IMR-90 (cell line): ENCODE results near the gene MAP7. TPM values are rescaled to one million over a fixed set of nuclear protein-coding genes. Genes with fewer than 3 reads are reported as not detected.

ENCODE experiments used
- ATAC-seq: fragments of 200-7000 bp; cut with Tn5 transposase; 2 replicates; pipeline ENCODE4 v1.9.1; 2020; ENCODE audit warnings: low read depth, mild to moderate bottlenecking, moderate library complexity
- BruUV-seq: library from RNA; stranded (reverse); fragments of 400-500 nt; replicated peaks from 2 replicates; lab custom pipeline; 2021; lab: Mats Ljungman, UMichigan
- CTCF ChIA-PET: fragments of 300-600 bp; formaldehyde crosslinking; extraction: SDS; loops from one replicate; lab custom pipeline; 2021; ENCODE audit warnings: antibody characterized with exemption; lab: Yijun Ruan, JAX
- POLR2A ChIA-PET: fragments of 300-600 bp; sonication (Branson Sonifier 250); formaldehyde crosslinking; loops from one replicate; lab custom pipeline; 2022; ENCODE audit warnings: antibody characterized with exemption; ENCODE audit not compliant: unreplicated experiment; lab: Charles Lee
- DNase-seq: peaks from one replicate; pipeline ENCODE4 v3.0.0; 2013
- H2AFZ ChIP-seq: replicated peaks from 2 replicates; pipeline ENCODE3; 2013; ENCODE audit warnings: low read length, mild to moderate bottlenecking; ENCODE audit not compliant: poor library complexity
- H2AK5ac ChIP-seq: 2 replicates; pipeline ENCODE4 v1.6.1; 2013; ENCODE audit warnings: low read depth, low read length, inconsistent platforms
- H2AK9ac ChIP-seq: replicated peaks from 2 replicates; pipeline ENCODE3; 2013; ENCODE audit warnings: mild to moderate bottlenecking, low read depth, low read length, moderate library complexity; ENCODE audit not compliant: poor library complexity
- H2BK120ac ChIP-seq: 2 replicates; pipeline ENCODE4 v1.6.1; 2013; ENCODE audit warnings: low read depth, low read length, inconsistent platforms
- H2BK15ac ChIP-seq: 3 replicates; pipeline ENCODE4 v1.6.1; 2013; ENCODE audit warnings: low read depth, low read length, inconsistent platforms
- H2BK20ac ChIP-seq: 2 replicates; pipeline ENCODE4 v1.6.1; 2013; ENCODE audit warnings: low read depth, mild to moderate bottlenecking, inconsistent platforms, low read length, moderate library complexity
- H2BK5ac ChIP-seq: 2 replicates; pipeline ENCODE4 v1.6.1; 2013; ENCODE audit warnings: mild to moderate bottlenecking, low read depth, low read length, inconsistent platforms; ENCODE audit not compliant: poor library complexity, severe bottlenecking
- H3K14ac ChIP-seq: replicated peaks from 2 replicates; pipeline ENCODE4 v1.6.1; 2013; ENCODE audit warnings: low read depth, low read length, inconsistent platforms
- H3K18ac ChIP-seq: 2 replicates; pipeline ENCODE4 v1.6.1; 2013; ENCODE audit warnings: low read depth, low read length, control low read depth
- H3K23ac ChIP-seq: 2 replicates; pipeline ENCODE4 v1.6.1; 2013; ENCODE audit warnings: low read depth, low read length, inconsistent platforms
- H3K27ac ChIP-seq: 2 replicates; pipeline ENCODE4 v1.5.1; 2013; ENCODE audit warnings: mild to moderate bottlenecking, control low read depth, low read length; ENCODE audit not compliant: insufficient read depth
- H3K27me3 ChIP-seq: 2 replicates; pipeline ENCODE4 v1.6.1; 2013; ENCODE audit warnings: low read length; ENCODE audit not compliant: control insufficient read depth, insufficient read depth
- H3K36me3 ChIP-seq: 2 replicates; pipeline ENCODE4 v1.6.1; 2013; ENCODE audit warnings: low read length, mixed read lengths; ENCODE audit not compliant: control insufficient read depth, insufficient read depth
- H3K4ac ChIP-seq: 2 replicates; pipeline ENCODE4 v1.6.1; 2013; ENCODE audit warnings: low read depth, low read length, inconsistent platforms
- H3K4me1 ChIP-seq: 2 replicates; pipeline ENCODE4 v1.6.1; 2013; ENCODE audit warnings: low read length, mixed read lengths; ENCODE audit not compliant: control insufficient read depth, insufficient read depth
- H3K4me2 ChIP-seq: 2 replicates; pipeline ENCODE4 v1.6.1; 2013; ENCODE audit warnings: low read depth, mild to moderate bottlenecking, control low read depth, low read length, moderate library complexity
- H3K4me3 ChIP-seq: 2 replicates; pipeline ENCODE4 v1.5.1; 2013; ENCODE audit warnings: low read depth, mild to moderate bottlenecking, control low read depth, low read length, moderate library complexity; ENCODE audit not compliant: insufficient read depth
- H3K56ac ChIP-seq: 2 replicates; pipeline ENCODE4 v1.6.1; 2013; ENCODE audit warnings: low read length, inconsistent platforms; ENCODE audit not compliant: insufficient read depth; ENCODE audit errors: extremely low read depth
- H3K79me1 ChIP-seq, 2 experiments: 2 replicates each; pipeline ENCODE4 v1.6.1; 2013; ENCODE audit warnings: low read length in 2 of 2, inconsistent platforms in 1 of 2, low read depth in 1 of 2
- H3K9ac ChIP-seq: 2 replicates; pipeline ENCODE4 v1.6.1; 2013; ENCODE audit warnings: low read depth, low read length, control low read depth
- H3K9me1 ChIP-seq: 2 replicates; pipeline ENCODE4 v1.6.1; 2013; ENCODE audit warnings: low read length, inconsistent platforms; ENCODE audit not compliant: insufficient read depth
- H3K9me3 ChIP-seq: 2 replicates; pipeline ENCODE4 v1.6.1; 2013; ENCODE audit warnings: low read length; ENCODE audit not compliant: control insufficient read depth, insufficient read depth
- H4K20me1 ChIP-seq: 2 replicates; pipeline ENCODE4 v1.6.1; 2013; ENCODE audit warnings: low read length, inconsistent platforms; ENCODE audit not compliant: insufficient read depth
- H4K5ac ChIP-seq: 2 replicates; pipeline ENCODE4 v1.6.1; 2013; ENCODE audit warnings: mild to moderate bottlenecking, low read depth, low read length, control low read depth
- H4K8ac ChIP-seq, 2 experiments: 2 replicates each; pipeline ENCODE4 v1.6.1; 2013; ENCODE audit warnings: low read depth in 2 of 2, low read length in 2 of 2, control low read depth in 1 of 2, inconsistent platforms in 1 of 2
- H4K91ac ChIP-seq: 2 replicates; pipeline ENCODE4 v1.6.1; 2013; ENCODE audit warnings: low read depth, low read length, inconsistent platforms; ENCODE audit not compliant: insufficient read depth
- CEBPB ChIP-seq: IDR thresholded peaks from 2 replicates; pipeline ENCODE4 v1.6.1; 2012; ENCODE audit warnings: low read depth, low read length, improper control_type of control experiment
- CHD1 ChIP-seq: IDR thresholded peaks from 2 replicates; pipeline ENCODE4 v1.6.1; 2012; ENCODE audit warnings: low read depth, low read length, improper control_type of control experiment
- MAFK ChIP-seq: IDR thresholded peaks from 2 replicates; pipeline ENCODE4 v1.6.1; 2012; ENCODE audit warnings: low read depth, low read length, improper control_type of control experiment
- MXI1 ChIP-seq: IDR thresholded peaks from 2 replicates; pipeline ENCODE4 v1.6.1; 2012; ENCODE audit warnings: low read depth, mild to moderate bottlenecking, low read length, moderate library complexity, borderline replicate concordance
- RCOR1 ChIP-seq: IDR thresholded peaks from 2 replicates; pipeline ENCODE4 v1.6.1; 2012; ENCODE audit warnings: mild to moderate bottlenecking, low read length, improper control_type of control experiment; ENCODE audit not compliant: insufficient replicate concordance
- WGBS, 2 experiments: methylation state at CpG; one replicate each; pipeline versions ENCODE4 v1.1.5 to v1.1.7; 2013; ENCODE audit warnings: missing lambda C conversion rate in 2 of 2; ENCODE audit not compliant: insufficient read length in 1 of 2; ENCODE audit errors: extremely low coverage in 2 of 2; 5-methylcytosine and 5-hydroxymethylcytosine counted together
- dilution Hi-C: fragments of 300-500 bp; cut with HindIII; formaldehyde crosslinking; loops from one replicate; pipeline ENCODE4 v1.14.3; 2018; ENCODE audit warnings: low sequenced_read_pairs; ENCODE audit not compliant: unreplicated experiment
- in situ Hi-C: fragments of 300-500 bp; cut with MboI; formaldehyde crosslinking; loops from 3 replicates; pipeline ENCODE4 v1.14.3; 2019; ENCODE audit warnings: low sequenced_read_pairs, inconsistent platforms, mixed read lengths
- intact Hi-C: fragments of 100-400 bp; cut with micrococcal nuclease; formaldehyde crosslinking; loops from 2 replicates; pipeline ENCODE4 v1.10.0; 2022
- polyA plus RNA-seq, 3 experiments: library from polyadenylated mRNA; depleted of rRNA; stranded (reverse); fragments of >200 nt; gene quantifications; 2 replicates each; pipeline ENCODE4 v1.2.3, GENCODE V29; 2012; ENCODE audit warnings: low replicate concordance in 1 of 3
- total RNA-seq: library from RNA; depleted of rRNA; stranded (reverse); fragments of >200 nt; gene quantifications from 2 replicates; pipeline ENCODE4 v1.2.3, GENCODE V29; 2012

Gene MAP7
- total and polyA plus RNA-seq, 2 of the 4 experiments (the other 2 are of a cell fraction): 0.19 to 0.36 TPM

GRCh38 chr6:136487759-136488425 lies 62.3 kb downstream of the MAP7 start:
- H2BK20ac ChIP-seq: no peak overlapping the region
- intact Hi-C loops: no loop called here
- H3K27ac ChIP-seq: no peak overlapping the region
- H3K18ac ChIP-seq: no peak overlapping the region
- no peak overlapping the region for H2AK5ac ChIP-seq
- H3K4ac ChIP-seq: no peak overlapping the region
- DNase-seq: no peak
- no peak overlapping the region for H3K23ac ChIP-seq
- WGBS, 2 experiments: no CpG with 5 or more reads among the region's 7 CpGs
- H3K36me3 ChIP-seq: no peaks in the 10 kb centered on the region
- H2BK120ac ChIP-seq: no peak overlapping the region
- peaks cover 7% of the 10 kb centered on the region for H3K27me3 ChIP-seq
- H4K8ac ChIP-seq: no peak overlapping the region
- H3K79me1 ChIP-seq: no peaks in the 10 kb centered on the region
- H2AFZ ChIP-seq: no peak overlapping the region
- no peak overlapping the region for H3K4me3 ChIP-seq
- POLR2A ChIA-PET: interaction anchor here (0.6 kb wide), 1 partner anchor 9 kb away, joined by 5 read pairs; no protein-coding TSS in a partner anchor
- H2BK5ac ChIP-seq: no peak overlapping the region
- H3K4me2 ChIP-seq: no peak overlapping the region
- CTCF ChIA-PET: interaction anchor here (0.7 kb wide), 1 partner anchor 9 kb away, joined by 3 read pairs; no protein-coding TSS in a partner anchor
- dilution Hi-C loops: no loop called here
- in situ Hi-C loops: no loop called here
- no peak overlapping the region for H3K56ac ChIP-seq
- H4K20me1 ChIP-seq: no peaks in the 10 kb centered on the region
- no peak overlapping the region for H2AK9ac ChIP-seq
- no peaks in the 10 kb centered on the region for H3K9me1 ChIP-seq
- no peak for TF ChIP-seq MAFK
- no peak for TF ChIP-seq RCOR1
- no peak for TF ChIP-seq CHD1
- no peak for TF ChIP-seq MXI1
- TF ChIP-seq CEBPB: peak; percentile 33; the same call in 1 of the 2 replicates
- no peaks in the 10 kb centered on the region for H3K4me1 ChIP-seq
- no peak overlapping the region for H3K14ac ChIP-seq
- H3K9me3 ChIP-seq: no peaks in the 10 kb centered on the region
- no peak overlapping the region for H4K91ac ChIP-seq
- no peak overlapping the region for H4K5ac ChIP-seq
- H2BK15ac ChIP-seq: no peak overlapping the region
- no peak for ATAC-seq
- BruUV-seq: no TSS peak
- H3K9ac ChIP-seq: no peak overlapping the region
